ENCODE results near the gene SBK3. TPM values are rescaled to one million over a fixed set of nuclear protein-coding genes. Genes with fewer than 3 reads are reported as not detected.

The SBK3 gene
- total and polyA plus RNA-seq, 8 donors = 0.20 to 6.2 (median 0.56) TPM; not detected in 3

- DNase-seq = no peak
- H3K27me3 ChIP-seq = peaks cover 0 to 31% (median 0%) of the 10 kb centered on the region in 3 donors
- H3K4me3 ChIP-seq = peak overlapping the region in 1 of 4 donors; percentile 4
- H3K4me1 ChIP-seq = peaks cover 12 to 39% (median 22%) of the 10 kb centered on the region in 4 donors
- TF ChIP-seq POLR2A (IDR thresholded peaks at IDR 0.05) = no peak
- TF ChIP-seq POLR2AphosphoS5 (IDR thresholded peaks at IDR 0.05) = no peak
- no peak for TF ChIP-seq CTCF (IDR thresholded peaks at IDR 0.05)
- no peak for TF ChIP-seq EP300 (IDR thresholded peaks at IDR 0.05)
- intact Hi-C loops (cut with DNase I; ENCODE audit: low total_unique reads) = no loop called here
- H3K27ac ChIP-seq = no peak overlapping the region
- H3K36me3 ChIP-seq = no peaks in the 10 kb centered on the region
- 45 to 60% (median 56%) methylated on average over 19 to 29 of the region's 29 CpGs for WGBS, 5 donors
- no peaks in the 10 kb centered on the region for H3K9me3 ChIP-seq
Measured at GRCh38 chr19:55525289-55526101, 19.8 kb downstream of the SBK3 start.

- no peaks in the 10 kb centered on the region for H3K36me3 ChIP-seq
- H3K9me3 ChIP-seq = no peaks in the 10 kb centered on the region
- no peak overlapping the region for H3K4me3 ChIP-seq
- peaks cover 8 to 30% (median 22%) of the 10 kb centered on the region in 4 donors for H3K4me1 ChIP-seq
- peaks cover 0 to 5% (median 0%) of the 10 kb centered on the region in 3 donors for H3K27me3 ChIP-seq
- intact Hi-C loops (cut with DNase I; ENCODE audit: low total_unique reads) = no loop called here
- TF ChIP-seq POLR2AphosphoS5 (IDR thresholded peaks at IDR 0.05) (no peak), POLR2A (IDR thresholded peaks at IDR 0.05) (no peak), CTCF (IDR thresholded peaks at IDR 0.05) (no peak), EP300 (IDR thresholded peaks at IDR 0.05) (no peak)
- no peak overlapping the region for H3K27ac ChIP-seq
- WGBS, 5 donors = 70 to 81% (median 76%) methylated on average over 12 to 14 of the region's 14 CpGs
- no peak for DNase-seq
Measured at GRCh38 chr19:55520691-55521292, 24.6 kb downstream of the SBK3 start.

GRCh38 chr19:55519451-55520311 lies 25.7 kb downstream of the SBK3 start:
- no peak for TF ChIP-seq CTCF (IDR thresholded peaks at IDR 0.05)
- TF ChIP-seq POLR2A (IDR thresholded peaks at IDR 0.05) = no peak
- no peak for TF ChIP-seq POLR2AphosphoS5 (IDR thresholded peaks at IDR 0.05)
- 82 to 90% (median 86%) methylated on average over 10 of the region's 10 CpGs for WGBS, 5 donors
- no peaks in the 10 kb centered on the region for H3K36me3 ChIP-seq
- H3K4me3 ChIP-seq = no peak overlapping the region
- intact Hi-C loops (cut with DNase I; ENCODE audit: low total_unique reads) = no loop called here
- no peaks in the 10 kb centered on the region for H3K27me3 ChIP-seq
- no peak for DNase-seq
- H3K9me3 ChIP-seq = no peaks in the 10 kb centered on the region
- H3K4me1 ChIP-seq = peaks cover 8 to 25% (median 18%) of the 10 kb centered on the region in 4 donors
- no peak overlapping the region for H3K27ac ChIP-seq

Measured in stomach (tissue), 9 donors.